Heart left ventricle (tissue), 13 donors: Measurements from ENCODE around the gene PTK7.

Experiments
- POLR2A ChIP-seq, 2 donors: fragments of 450-650 bp; IDR thresholded peaks; one replicate each; pipeline ENCODE4 v1.6.1; 2017; ENCODE audit warnings: antibody characterized with exemption in 2 of 2, mild to moderate bottlenecking in 2 of 2, moderate library complexity in 2 of 2
- TF ChIP-seq, protein P1 (sequence below), 12 donors: fragments of 200-600 bp; sonication (generic) in 4 of 12; IDR thresholded peaks; one replicate each; pipeline versions ENCODE4 v1.5.0 to v1.8.0; 2018 to 2022; ENCODE audit warnings: antibody characterized with exemption in 12 of 12, mild to moderate bottlenecking in 5 of 12
- donor health status: ischemic (EF 13 %, LVEDD 7.1; RV severe dilation, severe dysfunction).
- donor health status: DM: no; HTN: yes; CAD: no.
- donor health status: DM: no; HTN: no; CAD: no.
- donor health status: ischemic (EF 25% LVEDD 6.9; RV normal size, moderate dysfunction).
- donor health status: ischemic (EF 25% LVEDD 5.7; RV mildly dilated, moderate dysfunction).
- donor health status: ischemic (EF 35%, LVEDD 5.7; RV mildly dilated, moderate dysfunction).
- donor health status: nonischemic (EF 11% LVEDD 7.7; RV severe dilation, severe dysfunction).
- donor health status: DM: yes; HTN: yes; CAD: no.
- donor health status: PGD.
- donor health status: ischemic (EF 29% LVEDD 5.4; RV normal size, mild dysfunction).
- donor health status: nonischemic (EF 23%, LVEDD 6.1; RV moderate dilation, normal function).

DNA sequence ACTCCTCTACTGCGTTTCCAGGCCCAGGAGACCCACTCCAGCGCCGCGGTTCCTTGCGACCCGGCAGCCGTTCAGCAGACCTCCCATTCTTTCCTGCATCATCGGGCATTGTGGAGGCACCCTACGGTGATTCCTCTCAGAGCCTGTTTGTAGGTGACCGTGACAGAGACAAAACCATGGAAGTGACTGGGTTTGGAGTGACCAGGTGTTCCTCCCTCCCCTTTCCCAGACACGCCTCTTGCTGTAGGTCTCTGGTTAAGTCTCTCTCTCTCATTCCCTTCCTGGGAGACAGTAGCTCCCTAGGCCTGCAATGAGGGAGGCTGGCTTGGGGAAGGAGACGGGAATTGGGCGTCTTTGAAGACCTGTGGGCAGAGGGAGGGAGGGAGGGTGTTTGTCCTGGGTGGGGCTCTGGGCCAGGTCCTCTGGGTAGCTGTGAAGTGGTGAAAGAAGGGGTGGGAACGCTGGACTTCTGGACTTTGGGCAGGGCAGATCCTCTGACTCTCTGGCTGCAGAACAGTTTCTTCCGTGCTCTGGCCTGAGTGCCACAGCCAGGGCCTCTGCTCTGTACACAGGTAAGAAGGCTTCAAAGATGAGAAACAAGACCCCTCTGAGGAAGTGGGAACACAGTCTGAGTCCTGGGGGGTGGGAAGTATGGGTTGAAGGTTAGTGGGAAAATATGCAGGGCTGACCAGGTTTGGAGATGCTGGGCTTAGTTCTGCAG, 15.9 kb upstream of the PTK7 start:
- no peak for TF ChIP-seq POLR2A (IDR thresholded peaks at IDR 0.05)
- TF ChIP-seq, protein P1, sequence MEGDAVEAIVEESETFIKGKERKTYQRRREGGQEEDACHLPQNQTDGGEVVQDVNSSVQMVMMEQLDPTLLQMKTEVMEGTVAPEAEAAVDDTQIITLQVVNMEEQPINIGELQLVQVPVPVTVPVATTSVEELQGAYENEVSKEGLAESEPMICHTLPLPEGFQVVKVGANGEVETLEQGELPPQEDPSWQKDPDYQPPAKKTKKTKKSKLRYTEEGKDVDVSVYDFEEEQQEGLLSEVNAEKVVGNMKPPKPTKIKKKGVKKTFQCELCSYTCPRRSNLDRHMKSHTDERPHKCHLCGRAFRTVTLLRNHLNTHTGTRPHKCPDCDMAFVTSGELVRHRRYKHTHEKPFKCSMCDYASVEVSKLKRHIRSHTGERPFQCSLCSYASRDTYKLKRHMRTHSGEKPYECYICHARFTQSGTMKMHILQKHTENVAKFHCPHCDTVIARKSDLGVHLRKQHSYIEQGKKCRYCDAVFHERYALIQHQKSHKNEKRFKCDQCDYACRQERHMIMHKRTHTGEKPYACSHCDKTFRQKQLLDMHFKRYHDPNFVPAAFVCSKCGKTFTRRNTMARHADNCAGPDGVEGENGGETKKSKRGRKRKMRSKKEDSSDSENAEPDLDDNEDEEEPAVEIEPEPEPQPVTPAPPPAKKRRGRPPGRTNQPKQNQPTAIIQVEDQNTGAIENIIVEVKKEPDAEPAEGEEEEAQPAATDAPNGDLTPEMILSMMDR (IDR thresholded peaks at IDR 0.05), result no peak
